Fibroblast of skin of back (primary cell): ENCODE measurements around the gene SUPV3L1.
"Not testable (repeated sequence)": the region's sequence is repeated elsewhere in the genome, so short reads cannot be mapped to it uniquely, and the experiment has no call there.

Experiments used
- DNase-seq: peaks from one replicate; pipeline ENCODE4 v3.0.0-alpha.2; 2013

Gene SUPV3L1

GRCh38 chr10:69232736-69233480 is 52.9 kb downstream of the SUPV3L1 start:
- no peak for DNase-seq

- no peak for DNase-seq
Observed at GRCh38 chr10:69234447-69234846, 54.4 kb downstream of the SUPV3L1 start.

- peak; percentile 76 for DNase-seq
Observed at GRCh38 chr10:69237528-69238159, 57.6 kb downstream of the SUPV3L1 start.

GRCh38 chr10:69239136-69239535 is 59.1 kb downstream of the SUPV3L1 start:
- DNase-seq: no peak

GRCh38 chr10:69239816-69240434 is 59.9 kb downstream of the SUPV3L1 start:
- DNase-seq: peak; percentile 36

GRCh38 chr10:69240455-69240854 is 60.4 kb downstream of the SUPV3L1 start:
- DNase-seq: no peak

- no peak for DNase-seq
Observed at GRCh38 chr10:69241575-69241974, 61.5 kb downstream of the SUPV3L1 start.

GRCh38 chr10:69242040-69242851 is 62.2 kb downstream of the SUPV3L1 start:
- no peak for DNase-seq

GRCh38 chr10:69242852-69243212 is 62.8 kb downstream of the SUPV3L1 start:
- no peak for DNase-seq

GRCh38 chr10:69243817-69244216 is 63.8 kb downstream of the SUPV3L1 start:
- no peak for DNase-seq

GRCh38 chr10:69246036-69246435 is 66.0 kb downstream of the SUPV3L1 start:
- DNase-seq: no peak

- no peak for DNase-seq
Observed at GRCh38 chr10:69246581-69247312, 66.7 kb downstream of the SUPV3L1 start.

- DNase-seq: no peak
Observed at GRCh38 chr10:69247313-69247710, 67.3 kb downstream of the SUPV3L1 start.

- no peak for DNase-seq
Observed at GRCh38 chr10:69248117-69248730, 68.2 kb downstream of the SUPV3L1 start.

GRCh38 chr10:69250041-69250440 is 70.0 kb downstream of the SUPV3L1 start:
- DNase-seq: no peak

- DNase-seq: not testable (repeated sequence)
Observed at GRCh38 chr10:69251417-69251816, 71.4 kb downstream of the SUPV3L1 start.

- DNase-seq: no peak
Observed at GRCh38 chr10:69253171-69253570, 73.1 kb downstream of the SUPV3L1 start.

- DNase-seq: no peak
Observed at GRCh38 chr10:69254877-69255276, 74.8 kb downstream of the SUPV3L1 start.
